Mesodermal cell (in vitro differentiated cells): ENCODE results near the gene C2CD2.

ENCODE experiments used
- H3K27ac ChIP-seq: 2 replicates; pipeline ENCODE4 v1.7.0; 2013; ENCODE audit warnings: mild to moderate bottlenecking, low read depth, low read length, moderate library complexity; ENCODE audit not compliant: severe bottlenecking
- H3K36me3 ChIP-seq: 2 replicates; pipeline ENCODE4 v1.7.1; 2013; ENCODE audit warnings: mild to moderate bottlenecking, low read length, moderate library complexity; ENCODE audit not compliant: control insufficient read depth, insufficient read depth
- H3K4me1 ChIP-seq: one replicate; pipeline ENCODE4 v1.7.1; 2013; ENCODE audit warnings: mild to moderate bottlenecking, low read length; ENCODE audit not compliant: insufficient read depth, control insufficient read depth, poor library complexity, severe bottlenecking
- H3K4me3 ChIP-seq: 2 replicates; pipeline ENCODE4 v1.7.0; 2013; ENCODE audit warnings: low read length, control low read depth, mild to moderate bottlenecking; ENCODE audit not compliant: insufficient read depth, poor library complexity, severe bottlenecking; ENCODE audit errors: extremely low read depth
- H3K9me3 ChIP-seq: 2 replicates; pipeline ENCODE4 v1.7.1; 2013; ENCODE audit warnings: mild to moderate bottlenecking, low read length, moderate library complexity; ENCODE audit not compliant: control insufficient read depth
- WGBS, 2 experiments: methylation state at CpG; one replicate each; pipeline ENCODE4 v1.1.5; 2013; ENCODE audit warnings: missing lambda C conversion rate in 2 of 2; ENCODE audit not compliant: insufficient coverage in 2 of 2; 5-methylcytosine and 5-hydroxymethylcytosine counted together

The C2CD2 gene

DNA sequence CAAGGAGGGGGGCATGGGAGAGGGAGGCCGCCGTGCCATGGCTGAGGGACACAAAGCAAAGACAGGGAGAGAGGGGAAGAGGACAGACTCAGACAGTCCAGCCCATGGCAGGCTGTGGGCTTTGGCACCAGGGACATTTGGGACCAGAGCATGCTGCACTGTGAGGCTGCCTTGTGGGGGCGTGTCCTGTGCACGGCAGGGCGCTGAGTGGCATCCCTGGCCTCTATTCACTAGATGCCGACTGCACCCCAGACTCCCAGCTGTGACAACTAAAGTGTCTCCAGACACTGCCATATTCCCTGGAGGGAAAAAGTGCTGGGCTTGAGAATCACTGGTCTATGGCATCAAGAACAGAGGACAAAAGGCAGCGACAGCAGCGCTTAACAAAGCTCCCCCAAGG, 56.1 kb downstream of the C2CD2 start:
- Histone ChIP-seq H3K27ac (no peak overlapping the region), H3K4me3 (no peak overlapping the region), H3K4me1 (peaks cover 28% of the 10 kb centered on the region), H3K36me3 (no peaks in the 10 kb centered on the region), H3K9me3 (no peaks in the 10 kb centered on the region)
- WGBS, 2 experiments, result 60 to 71% methylated on average over 7 to 8 of the region's 8 CpGs

DNA sequence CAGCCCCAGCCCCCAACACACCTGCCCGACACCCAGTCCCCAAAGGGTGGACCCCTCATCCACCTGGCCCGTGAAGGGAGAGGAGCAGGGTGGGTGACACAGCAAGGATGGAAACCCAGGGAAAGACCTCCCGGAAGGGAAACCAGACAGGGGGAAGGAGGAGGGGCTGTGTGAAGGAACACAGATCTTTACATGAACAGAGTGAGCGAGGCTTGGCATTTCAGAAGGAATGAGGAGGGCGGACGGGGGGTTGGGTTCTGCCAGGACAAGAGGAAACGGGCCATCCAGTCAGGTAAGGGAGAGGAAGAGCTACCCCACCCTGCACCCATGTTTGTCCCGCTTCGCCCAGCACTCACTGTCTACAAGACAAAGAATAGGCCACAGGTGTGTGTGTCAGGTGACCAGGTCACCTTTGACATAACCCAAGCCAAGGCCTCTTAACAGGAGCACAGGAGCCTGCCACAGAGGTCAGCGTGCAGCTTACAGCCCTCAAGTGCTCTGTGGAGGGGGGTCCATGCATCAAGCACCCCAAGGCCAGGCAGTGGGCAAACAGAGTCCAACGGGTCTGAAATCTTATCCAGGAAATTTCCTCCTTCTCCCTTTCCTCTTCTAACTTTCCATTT, 56.7 kb downstream of the C2CD2 start:
- no peak overlapping the region for H3K27ac ChIP-seq
- 82 to 86% methylated on average over 6 of the region's 11 CpGs for WGBS, 2 experiments
- peaks cover 28% of the 10 kb centered on the region for H3K4me1 ChIP-seq

DNA sequence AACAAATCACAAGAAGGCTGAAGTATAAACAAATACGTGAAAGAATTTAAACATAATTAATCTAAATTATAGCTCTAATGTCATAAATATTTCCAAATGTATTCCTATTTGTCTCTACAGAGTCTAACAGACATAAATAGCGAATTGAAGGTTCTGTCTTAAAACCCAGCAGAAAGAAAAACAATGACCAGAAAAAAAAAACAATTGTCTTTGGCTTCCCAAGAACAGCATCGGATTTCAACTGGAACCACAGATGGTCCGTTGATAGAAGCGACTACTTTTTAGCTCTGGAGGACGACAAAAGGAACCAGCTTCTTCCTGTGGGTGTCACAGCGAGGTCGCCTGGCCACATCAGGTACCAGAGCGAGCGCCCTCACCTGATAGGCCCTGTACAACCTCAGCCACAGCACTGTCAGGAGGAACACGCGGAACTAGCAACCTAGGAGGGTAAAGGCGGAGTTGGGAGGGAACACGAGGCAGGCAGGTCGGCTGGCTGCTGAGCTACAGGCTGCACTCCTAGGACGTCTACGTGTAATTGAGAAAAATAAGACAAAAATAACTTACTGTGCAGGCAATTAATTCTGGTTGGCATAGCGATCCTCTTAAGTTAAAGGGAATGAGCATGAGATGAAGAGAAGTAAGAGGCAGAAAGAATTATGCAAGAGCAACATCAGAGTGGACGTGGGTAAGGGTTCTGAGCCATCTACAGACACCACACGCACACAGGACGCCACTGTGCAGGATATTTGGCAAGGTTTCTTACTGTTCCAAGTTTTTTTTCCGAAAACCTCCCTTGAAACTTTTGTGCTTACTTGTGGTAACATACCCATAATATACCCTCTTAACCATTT, 58.0 kb downstream of the C2CD2 start:
- H3K4me1 ChIP-seq, result peaks cover 28% of the 10 kb centered on the region
- H3K4me3 ChIP-seq, result no peak overlapping the region
- no peak overlapping the region for H3K27ac ChIP-seq
- 87 to 92% methylated on average over 18 to 20 of the region's 22 CpGs for WGBS, 2 experiments
- no peaks in the 10 kb centered on the region for H3K36me3 ChIP-seq
- no peaks in the 10 kb centered on the region for H3K9me3 ChIP-seq

More for the DNA sequence above, 56.7 kb downstream of the C2CD2 start:
- no peak overlapping the region for H3K4me3 ChIP-seq
- H3K36me3 ChIP-seq, result no peaks in the 10 kb centered on the region
- no peaks in the 10 kb centered on the region for H3K9me3 ChIP-seq

DNA sequence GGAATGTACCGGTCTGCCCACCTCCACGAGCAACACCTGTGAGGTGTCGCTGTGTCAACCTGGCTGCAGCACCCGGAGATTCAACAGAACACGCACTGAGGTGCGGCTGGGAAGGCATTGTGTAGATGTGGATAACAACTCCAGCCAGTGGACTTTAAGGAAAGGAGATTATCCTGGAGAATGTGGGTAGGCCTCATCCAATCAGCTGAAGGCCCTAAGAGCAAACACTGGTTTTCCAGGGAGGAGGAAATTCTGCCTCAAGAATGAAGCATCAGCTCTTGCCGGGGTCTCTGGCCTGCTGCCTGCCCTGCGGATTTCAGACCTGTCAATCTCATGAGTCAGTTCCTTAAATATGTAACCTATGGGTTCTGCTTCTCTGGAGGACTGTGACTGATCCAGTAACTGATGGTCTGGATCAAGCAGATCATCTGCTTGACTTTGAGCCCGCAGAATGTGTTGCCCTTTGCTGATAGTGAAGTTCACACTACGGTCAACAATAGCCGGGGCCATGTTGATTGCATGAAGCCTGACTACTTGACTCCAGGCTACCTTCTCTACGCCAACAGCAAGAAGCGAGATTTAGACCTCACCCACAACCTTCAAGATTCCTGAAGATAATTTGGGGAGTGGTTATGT, 58.8 kb downstream of the C2CD2 start:
- H3K4me3 ChIP-seq, result no peak overlapping the region
- H3K27ac ChIP-seq, result peak overlapping the region; percentile 60
- H3K36me3 ChIP-seq, result no peaks in the 10 kb centered on the region
- peaks cover 28% of the 10 kb centered on the region for H3K4me1 ChIP-seq
- no peaks in the 10 kb centered on the region for H3K9me3 ChIP-seq
- 89 to 95% methylated on average over 11 of the region's 13 CpGs for WGBS, 2 experiments

DNA sequence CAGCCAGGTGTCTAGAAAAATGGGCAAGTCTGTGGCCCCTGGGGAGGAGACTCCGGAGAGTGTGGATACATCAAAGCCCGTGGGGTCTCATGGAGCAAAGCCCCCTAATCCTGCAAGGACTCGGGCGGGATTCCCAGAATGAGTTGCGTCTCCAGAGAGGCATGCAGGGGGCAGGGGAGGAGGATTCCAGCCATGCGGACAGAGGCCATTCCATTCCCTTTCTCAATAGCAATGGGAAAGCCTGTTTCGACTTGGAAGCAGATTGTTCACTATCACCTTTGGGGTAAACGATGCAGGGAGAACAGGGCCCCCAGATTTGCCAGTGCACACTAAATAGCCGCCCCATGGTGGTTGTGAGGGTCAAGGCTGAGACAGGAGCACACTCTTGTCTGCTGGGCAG, 59.3 kb downstream of the C2CD2 start:
- 86 to 90% methylated on average over 5 to 8 of the region's 9 CpGs for WGBS, 2 experiments
- peaks cover 28% of the 10 kb centered on the region for H3K4me1 ChIP-seq
- H3K36me3 ChIP-seq, result no peaks in the 10 kb centered on the region
- H3K4me3 ChIP-seq, result no peak overlapping the region
- no peaks in the 10 kb centered on the region for H3K9me3 ChIP-seq
- peak overlapping the region; percentile 60 for H3K27ac ChIP-seq

DNA sequence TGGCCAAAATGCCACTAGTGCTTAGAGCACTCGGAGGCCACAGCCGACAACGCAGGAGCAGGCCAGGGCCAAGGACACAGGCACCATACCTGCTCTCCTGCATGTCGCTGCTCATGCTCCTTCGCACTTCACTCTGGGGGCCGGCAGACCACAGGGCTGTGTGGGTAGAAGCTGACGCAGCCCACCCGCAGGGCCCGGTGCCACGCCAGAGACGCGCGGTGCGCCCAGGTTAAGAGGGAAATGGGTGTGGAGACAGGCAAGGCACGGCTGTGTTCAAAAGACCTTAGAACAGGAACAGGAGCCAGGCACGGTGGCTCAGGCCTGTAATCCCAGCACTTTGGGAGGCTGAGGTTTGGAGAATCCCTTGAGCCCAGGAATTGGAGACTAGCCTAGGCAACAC, 61.1 kb downstream of the C2CD2 start:
- Histone ChIP-seq H3K9me3 (no peaks in the 10 kb centered on the region), H3K36me3 (no peaks in the 10 kb centered on the region), H3K4me1 (peaks cover 28% of the 10 kb centered on the region), H3K27ac (no peak overlapping the region), H3K4me3 (no peak overlapping the region)
- 92 to 96% methylated on average over 15 of the region's 16 CpGs for WGBS, 2 experiments

DNA sequence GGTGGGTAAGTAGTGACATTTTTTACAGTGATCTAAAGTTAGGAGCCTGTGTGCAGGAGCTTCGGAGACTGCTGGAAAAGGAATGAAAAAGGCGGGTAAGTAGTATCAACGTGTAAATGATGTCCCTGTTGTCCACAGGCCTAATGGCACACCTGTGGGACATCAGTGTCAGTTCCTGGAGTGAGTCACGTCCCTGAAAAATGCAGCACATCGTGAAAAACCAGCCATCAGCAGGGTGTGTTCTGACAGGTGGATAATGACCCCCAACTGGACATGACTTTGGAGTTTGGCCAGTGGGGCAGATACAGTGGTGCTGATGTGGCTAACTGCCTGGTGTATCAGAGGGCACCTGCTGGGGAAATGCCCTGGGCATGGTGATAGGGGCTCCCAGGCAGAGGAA, 62.7 kb downstream of the C2CD2 start:
- no peaks in the 10 kb centered on the region for H3K36me3 ChIP-seq
- no peaks in the 10 kb centered on the region for H3K9me3 ChIP-seq
- H3K4me3 ChIP-seq, result no peak overlapping the region
- peaks cover 17% of the 10 kb centered on the region for H3K4me1 ChIP-seq
- no peak overlapping the region for H3K27ac ChIP-seq
- WGBS, 2 experiments, result 78 to 90% methylated on average over 5 of the region's 5 CpGs

DNA sequence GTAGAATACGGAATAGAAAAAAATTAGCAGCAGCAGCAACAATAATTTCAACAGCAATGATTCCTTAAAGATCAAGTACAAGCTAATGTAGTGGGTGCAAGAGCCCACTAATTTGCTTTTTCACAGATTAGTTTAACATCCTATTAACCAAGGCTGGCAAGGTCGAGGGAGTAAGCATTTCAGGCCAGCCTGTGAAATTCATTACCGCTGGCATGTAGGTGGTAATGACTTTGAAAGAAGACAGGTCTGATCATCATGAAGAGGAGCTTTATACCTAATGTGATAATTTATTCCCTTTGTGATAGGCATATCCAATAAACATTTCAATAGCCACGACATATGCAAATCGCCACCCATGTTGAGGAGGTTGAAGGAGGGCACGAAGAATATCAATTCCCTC, 63.5 kb downstream of the C2CD2 start:
- H3K27ac ChIP-seq, result no peak overlapping the region
- peaks cover 9% of the 10 kb centered on the region for H3K4me1 ChIP-seq
- no peak overlapping the region for H3K4me3 ChIP-seq
- H3K36me3 ChIP-seq, result no peaks in the 10 kb centered on the region
- H3K9me3 ChIP-seq, result no peaks in the 10 kb centered on the region
- WGBS, 2 experiments, result 83% methylated on average over 1 of the region's 6 CpGs; no CpG with 5 or more reads in 1 of the 2 experiments

DNA sequence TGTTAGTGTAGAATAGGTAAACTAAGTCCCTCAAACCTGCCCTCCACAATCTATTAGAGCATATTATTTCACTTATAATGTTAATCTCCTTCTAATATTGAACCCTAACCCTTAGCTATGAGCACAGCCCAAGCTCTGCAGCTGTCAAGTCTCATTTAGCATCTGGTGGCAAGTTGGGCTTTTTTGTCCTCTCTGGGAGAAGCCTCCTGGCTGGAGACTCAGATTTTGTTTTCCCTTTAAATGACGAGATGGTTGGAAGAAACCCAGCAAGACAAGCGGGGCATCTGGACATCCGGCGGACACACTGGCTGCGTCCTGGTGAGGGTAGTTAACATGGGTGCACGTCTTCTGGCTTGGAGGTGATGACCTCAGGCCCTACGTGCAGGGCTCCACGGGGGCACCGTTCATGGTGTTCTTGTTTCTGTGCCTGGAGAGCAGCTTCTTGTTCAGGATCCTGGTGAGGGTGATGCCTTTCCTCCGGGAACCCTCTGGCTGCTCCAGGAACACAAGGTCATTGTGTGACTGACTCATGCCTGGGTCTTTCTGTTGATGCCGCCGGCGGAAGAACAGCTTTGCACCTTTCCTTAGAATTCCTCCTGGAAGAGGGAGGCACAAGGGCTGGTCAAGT, 65.0 kb downstream of the C2CD2 start:
- WGBS, 2 experiments, result 88 to 93% methylated on average over 12 to 13 of the region's 13 CpGs
- Histone ChIP-seq H3K9me3 (no peaks in the 10 kb centered on the region), H3K27ac (no peak overlapping the region), H3K4me3 (no peak overlapping the region), H3K4me1 (no peaks in the 10 kb centered on the region), H3K36me3 (no peaks in the 10 kb centered on the region)

DNA sequence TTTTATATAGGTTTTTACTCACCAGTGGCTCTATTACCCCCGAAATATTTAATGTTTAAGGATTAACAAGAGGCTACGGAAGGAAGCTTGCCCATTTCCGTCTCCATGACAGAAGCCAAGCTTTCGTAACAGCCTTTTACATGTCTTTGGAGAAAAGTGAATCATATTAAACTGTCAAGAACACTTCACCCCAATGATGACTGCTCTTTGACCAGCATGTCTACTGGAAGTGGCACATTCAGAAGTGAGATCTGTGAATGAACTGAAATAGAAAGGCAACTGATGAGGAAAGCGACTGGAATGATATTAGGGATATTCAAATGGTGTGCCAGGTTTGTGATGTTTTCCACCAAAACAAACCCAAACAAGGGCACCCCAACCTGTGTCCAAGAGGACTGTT, 66.2 kb downstream of the C2CD2 start:
- 96 to 100% methylated on average over 1 to 3 of the region's 5 CpGs for WGBS, 2 experiments
- H3K9me3 ChIP-seq, result no peaks in the 10 kb centered on the region
- H3K4me1 ChIP-seq, result no peaks in the 10 kb centered on the region
- H3K27ac ChIP-seq, result no peak overlapping the region
- H3K4me3 ChIP-seq, result no peak overlapping the region
- H3K36me3 ChIP-seq, result no peaks in the 10 kb centered on the region
